Measurements from ENCODE around the gene UGT1A7. TPM values are rescaled to one million over a fixed set of nuclear protein-coding genes. Genes with fewer than 3 reads are reported as not detected.
"Not testable (repeated sequence)": the region's sequence is repeated elsewhere in the genome, so short reads cannot be mapped to it uniquely, and the experiment has no call there.

The UGT1A7 gene
- total RNA-seq: 1.3 TPM

DNA sequence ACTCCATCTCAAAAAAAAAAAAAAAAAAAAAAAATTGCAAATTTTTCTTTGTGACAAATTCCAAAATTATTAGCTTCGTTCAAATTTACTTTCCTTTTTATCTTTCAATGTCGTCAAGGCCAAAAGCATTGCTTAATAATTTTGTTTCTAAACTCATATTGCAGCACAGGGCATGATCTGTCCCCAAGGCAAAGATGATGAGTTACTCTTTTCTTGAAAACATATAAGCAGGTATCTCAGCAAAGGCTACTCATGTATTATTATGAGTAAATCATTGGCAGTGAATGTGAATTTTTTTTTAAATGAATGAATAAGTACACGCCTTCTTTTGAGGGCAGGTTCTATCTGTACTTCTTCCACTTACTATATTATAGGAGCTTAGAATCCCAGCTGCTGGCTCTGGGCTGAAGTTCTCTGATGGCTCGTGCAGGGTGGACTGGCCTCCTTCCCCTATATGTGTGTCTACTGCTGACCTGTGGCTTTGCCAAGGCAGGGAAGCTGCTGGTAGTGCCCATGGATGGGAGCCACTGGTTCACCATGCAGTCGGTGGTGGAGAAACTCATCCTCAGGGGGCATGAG is at the start of gene UGT1A7:
Gene UGT1A7, plus strand, starts transcription at position 381 of the 579 bp plus-strand sequence. Its CDS starts 37 bp downstream, at position 418.
- no peak for DNase-seq

DNA sequence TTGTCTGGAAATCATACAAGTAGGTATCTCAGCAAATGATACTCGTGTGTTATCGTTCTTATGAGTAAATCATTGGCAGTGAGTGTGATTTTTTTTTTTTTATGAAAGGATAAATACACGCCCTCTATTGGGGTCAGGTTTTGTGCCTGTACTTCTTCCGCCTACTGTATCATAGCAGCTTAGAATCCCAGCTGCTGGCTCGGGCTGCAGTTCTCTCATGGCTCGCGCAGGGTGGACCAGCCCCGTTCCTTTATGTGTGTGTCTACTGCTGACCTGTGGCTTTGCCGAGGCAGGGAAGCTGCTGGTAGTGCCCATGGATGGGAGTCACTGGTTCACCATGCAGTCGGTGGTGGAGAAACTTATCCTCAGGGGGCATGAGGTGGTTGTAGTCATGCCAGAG is 45.4 kb upstream of the UGT1A7 start, which contains the start of gene UGT1A10:
Gene UGT1A10, plus strand, starts transcription at position 143 of the 400 bp plus-strand sequence. Its CDS starts 75 bp downstream, at position 218.
- DNase-seq: not testable (repeated sequence)

DNA sequence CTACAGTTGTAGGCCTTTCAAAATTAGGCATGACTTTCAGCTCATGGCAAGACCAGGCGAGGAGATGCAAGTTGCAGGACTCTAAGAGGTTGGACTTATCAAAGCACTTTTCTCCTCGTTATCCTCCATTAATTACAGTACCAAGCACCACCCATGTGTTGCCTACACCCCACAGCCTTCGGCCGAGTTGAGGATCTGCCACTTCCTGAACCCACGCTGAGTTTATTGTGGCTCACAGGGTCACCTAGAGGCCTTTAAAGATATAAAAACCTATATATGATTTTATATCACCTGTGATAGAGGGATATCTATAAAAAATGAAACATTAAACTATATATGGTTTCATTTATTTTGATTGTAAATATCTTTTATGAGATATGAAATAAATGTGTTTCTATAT is 42.9 kb upstream of the UGT1A7 start:
- DNase-seq: no peak

DNA sequence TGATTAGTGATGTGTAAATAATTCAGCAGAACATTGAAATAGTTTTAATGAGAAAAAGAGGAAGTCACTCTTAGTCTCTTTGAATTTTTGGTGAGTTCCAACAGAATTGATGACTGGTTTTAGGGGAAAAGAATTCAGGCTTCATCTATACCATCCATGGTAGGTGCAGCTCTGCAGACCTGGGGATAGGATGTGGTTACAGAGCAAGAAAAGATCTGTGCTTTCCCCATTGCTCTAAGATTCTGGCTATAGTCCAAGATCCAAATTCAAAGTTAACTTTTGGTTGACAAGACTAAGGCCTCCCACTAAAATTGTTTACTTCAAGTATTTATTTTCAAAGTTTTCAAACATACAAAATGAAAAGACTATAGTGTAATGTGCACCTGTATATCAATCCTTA is 41.8 kb upstream of the UGT1A7 start:
- DNase-seq: no peak

DNA sequence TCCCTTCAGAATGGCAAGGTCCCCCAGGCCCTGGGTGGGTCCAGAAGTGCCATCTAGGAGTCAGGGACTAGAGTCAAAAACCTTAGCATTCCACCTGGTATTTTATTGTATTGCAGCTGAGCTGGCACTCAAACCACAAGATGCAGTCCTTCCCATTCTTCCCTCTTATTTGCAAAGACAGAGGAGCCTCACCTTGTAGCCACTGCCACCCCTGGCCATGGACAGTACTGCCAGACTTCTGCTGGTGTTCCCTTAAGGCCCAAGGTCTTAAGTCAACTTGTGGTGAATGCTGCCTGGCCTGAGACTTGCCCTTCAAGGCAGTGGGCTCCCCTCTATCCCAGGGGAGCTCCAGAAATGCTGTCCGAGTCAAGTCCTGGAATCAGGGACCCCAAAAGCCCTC is 38.6 kb upstream of the UGT1A7 start:
- no peak for DNase-seq

DNA sequence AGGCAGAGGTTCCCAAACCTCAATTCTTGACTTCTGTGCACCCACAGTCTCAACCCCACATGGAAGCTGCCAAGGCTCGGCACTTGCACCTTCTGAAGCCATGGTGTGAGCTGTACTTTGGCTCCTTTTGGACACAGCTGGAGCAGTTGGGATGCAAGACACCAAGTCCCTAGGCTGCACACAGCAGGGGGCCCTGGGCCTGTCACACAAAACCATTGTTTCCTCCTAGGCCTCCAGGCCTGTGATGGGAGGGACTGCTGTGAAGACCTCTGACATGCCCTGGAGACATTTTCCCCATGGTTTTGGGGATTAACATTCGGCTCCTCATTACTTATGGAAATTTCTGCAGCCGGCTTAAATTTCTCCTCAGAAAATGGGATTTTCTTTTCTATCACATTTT is 35.7 kb upstream of the UGT1A7 start:
- DNase-seq: not testable (repeated sequence)

DNA sequence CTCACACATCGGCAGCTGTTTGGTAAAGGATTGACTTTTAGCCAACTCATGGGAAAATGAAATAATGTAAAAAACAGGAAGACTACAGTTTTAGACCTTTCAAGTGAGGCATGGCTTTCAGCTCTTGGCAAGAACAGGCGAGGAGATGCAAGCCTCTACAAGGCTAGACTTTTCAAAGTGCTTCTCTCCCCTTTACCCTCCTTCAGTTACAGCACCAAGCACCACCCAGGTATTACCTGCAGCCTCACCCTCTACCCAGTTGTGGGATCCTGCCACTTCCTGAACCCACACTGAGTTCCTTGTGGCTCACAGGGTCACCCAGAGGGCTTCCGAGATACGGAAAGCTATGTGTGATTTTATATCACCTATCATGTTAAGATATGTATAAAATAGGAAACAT is 30.7 kb upstream of the UGT1A7 start:
- DNase-seq: peak; percentile 0

DNA sequence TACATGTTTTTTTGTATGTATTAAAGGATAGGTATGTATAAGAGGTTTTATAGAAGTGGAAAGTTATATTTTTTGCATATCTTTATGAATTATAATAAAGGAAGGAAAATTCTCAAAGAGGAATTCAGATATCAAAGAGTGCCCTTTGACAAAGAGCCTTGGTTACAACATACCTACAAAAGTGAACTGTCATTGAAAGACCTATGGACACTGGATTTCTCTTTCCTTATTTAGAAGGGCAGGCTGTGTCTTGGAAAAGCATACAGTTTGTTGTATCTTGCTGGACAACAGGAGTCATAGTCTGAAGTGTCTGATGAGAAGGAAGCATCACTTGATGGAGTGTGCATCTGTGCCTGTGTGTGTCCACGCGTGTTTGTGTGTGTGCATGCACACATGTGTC is 30.3 kb upstream of the UGT1A7 start:
- no peak for DNase-seq

DNA sequence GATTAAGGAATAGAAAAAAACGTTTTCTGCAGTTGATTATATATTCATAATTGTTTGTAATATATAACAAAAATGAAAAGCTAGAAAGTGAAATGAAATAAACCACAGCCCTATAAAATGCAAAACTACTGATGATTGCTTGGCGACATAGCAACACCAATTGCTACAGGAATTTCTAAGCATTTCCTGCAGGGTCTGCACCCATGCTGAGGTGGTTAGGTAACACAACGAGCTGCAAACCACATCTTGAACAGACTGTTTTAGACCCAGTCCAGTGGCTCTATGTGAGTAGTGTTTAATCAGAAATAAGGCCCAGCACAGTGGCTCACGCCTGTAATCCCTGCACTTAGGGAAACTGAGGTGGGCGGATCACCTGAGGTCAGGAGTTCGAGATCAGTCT is 27.2 kb upstream of the UGT1A7 start:
- DNase-seq: no peak

DNA sequence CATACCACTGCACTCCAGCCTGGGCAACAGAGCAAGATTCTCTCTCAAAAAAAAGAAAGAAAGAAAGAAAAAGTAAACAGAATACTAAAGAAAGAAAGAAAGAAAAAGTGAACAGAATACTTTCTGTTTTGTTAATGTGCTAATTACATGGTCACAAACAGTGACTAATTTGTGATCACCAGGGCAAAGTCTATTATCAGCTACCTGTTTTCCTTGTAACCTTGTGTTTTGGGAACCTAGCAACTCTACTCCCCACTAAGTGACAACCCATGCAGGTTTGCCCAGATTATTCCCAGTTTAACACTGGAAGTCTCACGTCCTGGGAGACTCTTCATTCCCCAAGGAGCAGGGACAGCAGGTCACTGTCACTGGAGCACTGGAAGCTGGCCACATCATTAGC is 26.7 kb upstream of the UGT1A7 start:
- DNase-seq: no peak

DNA sequence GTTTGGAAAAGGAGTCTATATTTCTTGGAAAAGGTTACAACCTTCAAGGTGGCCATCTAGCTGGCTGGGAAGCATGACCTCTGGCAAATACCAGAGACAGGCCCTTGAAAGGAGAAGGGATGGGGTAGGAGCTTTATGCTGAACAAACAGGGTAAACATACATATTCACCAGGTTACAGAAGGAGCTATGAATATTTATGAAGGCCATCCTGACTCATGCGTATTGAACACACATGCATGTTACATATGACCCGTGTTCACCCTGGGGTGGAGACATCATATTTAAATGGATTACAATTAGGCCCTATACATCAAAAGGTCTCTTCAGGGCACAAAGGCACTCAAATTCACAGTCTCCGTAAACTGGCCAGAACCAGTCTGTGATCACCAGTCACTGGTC is 25.8 kb upstream of the UGT1A7 start:
- DNase-seq: not testable (repeated sequence)

DNA sequence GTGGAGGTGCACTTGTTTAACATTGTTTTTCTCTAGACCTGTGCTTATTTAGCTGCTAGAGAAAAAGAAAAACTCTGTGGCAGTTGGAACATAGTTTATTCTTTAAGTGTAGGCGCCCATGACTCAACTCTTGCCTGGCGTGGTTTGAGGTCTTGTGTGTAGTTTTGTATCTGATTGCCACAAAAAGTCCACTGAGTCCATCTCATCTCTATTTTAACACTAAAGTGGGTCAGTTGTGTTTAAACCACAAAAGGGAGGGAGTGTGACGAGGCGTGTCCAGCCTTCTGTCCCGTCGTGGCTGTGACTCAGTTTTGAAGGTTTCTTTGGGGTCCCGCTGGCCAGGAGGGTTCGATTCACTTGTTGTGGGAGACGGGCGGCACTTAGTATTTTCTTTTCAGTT is 25.3 kb upstream of the UGT1A7 start:
- DNase-seq: no peak

DNA sequence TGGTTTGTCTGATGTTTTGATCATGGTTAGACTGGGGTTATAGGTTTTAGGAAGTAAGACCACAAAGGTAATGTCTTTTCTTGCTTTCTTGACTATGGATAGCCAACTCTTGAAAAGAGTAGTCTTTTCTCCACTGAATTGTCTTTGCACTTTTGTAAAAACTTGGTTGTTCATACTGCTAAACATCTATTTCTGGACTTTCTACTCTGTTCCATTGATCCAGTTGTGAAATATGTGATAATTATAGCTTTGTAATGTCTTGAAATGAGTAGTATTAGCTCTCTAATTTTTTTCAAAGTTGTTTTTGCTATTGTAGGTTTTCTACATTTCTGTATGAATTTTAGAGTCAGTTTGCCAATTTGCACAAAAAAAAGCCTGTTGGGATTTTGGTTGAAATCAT is 23.1 kb upstream of the UGT1A7 start:
- no peak for DNase-seq

DNA sequence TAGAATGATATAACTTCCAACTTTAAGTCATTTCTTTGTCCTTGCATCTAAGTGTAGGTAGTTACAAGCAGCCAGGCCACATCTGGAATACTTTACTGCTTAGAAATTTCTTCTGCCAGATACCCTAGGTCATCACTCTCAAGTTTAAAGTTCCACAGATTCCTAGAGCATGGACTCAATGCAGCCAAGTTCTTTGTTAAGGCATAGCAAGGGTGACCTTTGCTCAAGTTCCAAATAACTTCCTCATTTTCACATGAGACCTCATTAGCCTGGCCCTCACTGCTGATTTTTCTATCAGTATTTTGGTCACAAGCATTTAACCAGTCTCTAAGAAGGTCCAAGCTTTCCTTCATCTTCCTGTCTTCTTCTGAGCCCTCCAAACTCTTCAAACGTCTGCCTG is 17.8 kb upstream of the UGT1A7 start:
- no peak for DNase-seq

DNA sequence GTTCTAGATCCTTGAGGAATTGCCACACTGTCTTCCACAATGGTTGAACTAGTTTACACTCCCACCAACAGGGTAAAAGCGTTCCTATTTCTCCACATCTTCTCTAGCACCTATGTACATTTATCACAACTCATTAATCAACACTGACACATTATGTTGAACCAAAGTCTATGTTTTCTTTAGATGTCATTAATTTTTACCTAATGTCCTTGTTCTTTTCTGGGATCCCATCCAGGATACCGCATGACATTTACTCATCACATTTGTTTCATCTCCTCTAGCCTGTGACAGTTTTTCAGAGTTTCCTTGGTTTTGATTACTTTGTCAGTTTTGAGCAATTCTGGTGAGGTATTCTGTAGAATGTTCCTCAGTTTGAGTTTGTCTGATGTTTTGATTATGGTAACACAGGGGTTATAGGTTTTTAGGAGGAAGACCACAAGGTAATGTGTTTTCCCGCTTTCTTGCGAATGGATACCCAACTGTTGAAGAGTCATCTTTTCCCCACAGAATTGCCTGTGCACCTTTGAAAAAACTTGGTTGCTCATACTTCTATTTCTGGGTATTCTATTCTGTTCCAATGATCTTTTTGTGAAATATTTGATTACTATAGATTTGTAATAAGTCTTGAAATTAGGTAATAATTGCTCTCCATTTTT is 13.0 kb upstream of the UGT1A7 start:
- no peak for DNase-seq

DNA sequence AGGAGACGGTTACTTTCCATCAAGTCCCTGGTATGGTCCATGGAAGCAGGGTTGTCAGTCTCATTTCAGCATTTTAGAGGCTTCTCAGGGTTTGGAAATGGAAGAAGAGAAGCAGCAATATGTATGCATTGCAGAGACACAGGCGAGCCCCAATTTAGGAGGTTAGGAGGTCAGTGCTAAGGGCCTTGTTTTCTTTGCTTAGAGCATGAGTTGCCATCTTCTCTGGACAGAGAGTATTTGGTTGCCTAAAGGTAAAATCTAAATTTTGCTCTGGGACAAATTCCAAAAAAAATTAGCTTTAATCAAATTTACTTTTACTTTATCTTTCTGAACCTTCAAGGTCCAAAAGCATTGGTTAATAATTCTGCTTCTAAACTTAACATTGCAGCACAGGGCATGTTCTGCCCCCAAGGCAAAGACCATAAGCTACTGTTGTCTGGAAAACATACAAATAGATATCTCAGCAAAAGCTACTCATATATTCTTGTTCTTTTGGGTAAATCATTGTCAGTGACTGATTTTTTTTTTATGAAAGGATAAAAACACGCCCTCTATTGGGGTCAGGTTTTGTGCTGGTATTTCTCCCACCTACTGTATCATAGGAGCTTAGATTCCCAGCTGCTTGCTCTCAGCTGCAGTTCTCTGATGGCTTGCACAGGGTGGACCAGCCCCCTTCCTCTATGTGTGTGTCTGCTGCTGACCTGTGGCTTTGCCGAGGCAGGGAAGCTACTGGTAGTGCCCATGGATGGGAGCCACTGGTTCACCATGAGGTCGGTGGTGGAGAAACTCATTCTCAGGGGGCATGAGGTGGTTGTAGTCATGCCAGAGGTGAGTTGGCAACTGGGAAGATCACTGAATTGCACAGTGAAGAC is 10.2 kb upstream of the UGT1A7 start, which contains the start of gene UGT1A9:
Gene UGT1A9, plus strand, starts transcription at position 609 of the 872 bp plus-strand sequence. Its CDS starts 37 bp downstream, at position 646.
- DNase-seq: no peak

DNA sequence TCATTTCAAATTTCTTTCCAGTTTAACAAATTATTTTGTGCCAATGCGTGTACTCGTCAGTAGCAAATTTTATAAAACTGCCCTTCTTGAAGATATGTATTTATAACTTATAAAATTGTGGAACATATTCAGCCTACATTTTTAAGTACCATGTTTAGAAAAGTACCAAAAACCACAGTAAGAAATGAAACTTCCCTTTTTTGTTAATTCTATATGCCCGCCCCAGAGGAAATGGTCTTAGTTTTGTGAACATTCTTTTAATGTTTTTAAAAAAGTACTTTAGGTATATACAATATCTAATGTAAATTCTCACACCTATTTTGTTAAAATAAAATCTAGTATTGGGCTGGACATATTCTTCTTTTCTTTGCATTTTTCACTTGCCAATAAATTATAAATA is 8.8 kb upstream of the UGT1A7 start:
- DNase-seq: no peak

DNA sequence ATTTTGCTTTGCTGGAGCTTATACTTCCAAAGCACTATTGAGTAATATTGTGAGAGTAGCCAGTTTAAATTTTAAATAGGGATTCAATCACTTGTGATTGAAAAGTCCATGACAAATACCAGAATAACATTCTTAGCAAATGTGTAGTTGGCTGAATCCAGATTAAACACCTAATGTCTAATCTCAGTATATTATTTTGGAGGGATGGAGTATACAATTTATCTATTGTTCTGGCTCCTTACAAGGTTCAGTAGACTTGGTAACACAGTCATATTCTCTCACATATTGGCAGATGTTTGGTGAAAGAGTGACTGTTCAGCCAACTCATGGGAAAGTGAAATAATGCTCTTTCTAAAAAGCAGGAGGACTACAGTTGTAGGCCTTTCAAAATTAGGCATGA is 7.8 kb upstream of the UGT1A7 start:
- DNase-seq: no peak

DNA sequence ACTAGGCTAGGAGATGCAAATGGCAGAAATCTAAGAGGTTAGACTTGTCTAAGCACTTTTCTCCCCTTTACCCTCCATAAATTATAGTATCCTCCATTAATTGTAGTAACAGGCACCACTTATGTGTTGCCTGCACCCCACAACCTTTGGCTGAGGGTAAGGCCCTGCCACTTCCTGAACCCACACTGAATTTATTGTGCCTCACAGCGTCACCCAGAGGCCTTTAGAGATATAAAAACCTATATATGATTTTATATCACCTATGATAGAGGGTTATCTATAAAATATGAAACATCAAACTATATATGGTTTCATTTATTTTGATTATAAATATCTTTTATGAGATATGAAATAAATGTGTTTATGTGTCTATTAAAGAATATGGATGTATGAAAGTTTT is 7.4 kb upstream of the UGT1A7 start:
- no peak for DNase-seq

DNA sequence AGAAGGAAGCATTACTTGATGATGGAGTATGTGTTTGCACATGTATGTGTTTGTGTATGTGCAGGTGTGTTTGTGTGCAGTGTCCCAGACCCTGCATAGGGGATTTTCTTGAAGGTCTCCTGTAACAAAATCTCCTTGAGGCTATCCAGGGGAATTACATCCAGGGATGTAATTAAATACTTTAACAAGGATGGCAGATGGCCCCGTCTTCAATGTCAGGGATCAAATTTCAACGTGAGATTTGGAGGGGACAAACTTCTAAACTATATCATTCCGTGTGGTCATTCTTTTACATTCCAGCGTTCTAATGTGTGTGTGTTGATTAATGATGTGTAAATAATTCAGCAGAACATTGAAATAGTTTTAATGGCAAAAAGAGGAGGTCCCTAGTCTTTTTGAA is 6.7 kb upstream of the UGT1A7 start:
- DNase-seq: no peak

DNA sequence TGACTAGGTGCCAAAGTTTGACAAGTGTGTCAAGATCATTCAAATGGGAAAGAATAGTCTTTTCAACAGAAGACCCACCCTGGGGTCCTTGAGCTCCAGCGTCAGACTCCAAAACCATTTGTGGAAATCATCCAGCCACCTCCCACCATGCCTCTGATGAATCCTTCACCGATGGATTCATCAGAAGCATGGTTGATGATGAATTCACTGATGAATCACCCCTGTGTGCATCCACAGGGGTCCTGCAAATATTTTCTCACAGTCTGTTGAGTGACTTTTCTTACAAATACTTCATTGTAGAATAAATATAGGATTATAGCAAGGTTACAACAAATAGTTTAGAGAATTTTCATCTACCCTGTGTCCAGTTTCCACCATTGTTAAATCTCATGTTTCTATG is 5.7 kb upstream of the UGT1A7 start:
- DNase-seq: no peak

DNA sequence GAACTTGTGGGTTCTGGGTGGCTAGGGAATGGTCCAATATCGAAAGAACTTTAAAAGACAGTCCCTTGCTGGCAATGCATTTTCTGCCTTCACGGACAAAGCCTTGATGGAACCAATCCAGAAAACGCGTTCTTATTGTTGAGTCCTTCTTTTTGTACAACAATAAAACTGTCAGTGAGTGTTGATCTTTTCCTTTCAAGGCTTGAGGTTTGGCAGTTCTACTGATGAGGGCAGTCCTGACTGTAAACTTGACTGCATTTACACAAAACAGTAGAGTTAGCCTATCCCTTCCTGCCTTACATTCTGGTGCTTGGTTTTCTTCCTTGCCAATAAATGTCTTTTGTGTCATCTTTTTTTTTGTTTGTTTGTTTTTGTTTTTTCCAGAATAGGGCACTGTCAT is 2.5 kb upstream of the UGT1A7 start:
- no peak for DNase-seq

DNA sequence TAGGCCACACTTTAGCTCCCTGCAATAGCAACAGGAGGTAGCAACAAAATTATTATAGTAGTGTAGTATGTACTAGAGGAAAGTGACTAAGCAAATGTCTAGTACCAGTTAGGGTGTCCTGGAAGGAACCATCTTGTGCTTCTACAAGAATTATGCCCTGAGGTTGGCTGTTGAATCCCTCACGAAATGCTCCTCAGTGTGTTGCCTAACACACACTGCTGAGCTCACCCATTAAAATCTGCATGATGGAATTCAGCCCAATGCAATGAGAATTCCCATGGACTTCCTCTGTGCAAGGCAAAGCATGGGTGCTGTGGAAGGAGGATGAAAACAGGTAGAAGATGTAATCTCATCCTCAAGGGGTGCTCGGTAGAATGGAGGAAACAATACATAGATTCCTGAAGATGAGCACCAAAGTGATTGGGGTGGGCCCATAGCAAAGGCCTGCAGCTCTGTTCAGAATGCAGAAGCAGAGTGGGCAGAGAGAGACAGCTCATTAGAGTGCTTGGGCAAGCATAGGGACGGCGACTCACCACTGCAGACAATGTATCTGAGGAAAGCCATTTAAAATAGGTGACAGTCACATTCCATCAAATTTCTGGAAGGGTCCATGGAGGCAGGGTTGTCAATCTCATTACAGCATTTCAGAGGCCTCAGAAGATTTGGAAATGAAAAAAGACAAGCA is 1.2 kb upstream of the UGT1A7 start:
- DNase-seq: no peak

All from tongue (tissue), 2 donors.